ENCODE measurements around the gene FBXW7.

Gene FBXW7

GRCh38 chr4:152458801-152459302 is 77.0 kb downstream of the FBXW7 start:
- H3K4me1 ChIP-seq (ENCODE audit: control insufficient read depth, insufficient read depth, low read length): no peaks in the 10 kb centered on the region
- H3K27me3 ChIP-seq (ENCODE audit: control insufficient read depth in 1 of 2, insufficient read depth in 2 of 2, low read length in 2 of 2): no peaks in the 10 kb centered on the region
- H3K27ac ChIP-seq (ENCODE audit: low read length): no peak overlapping the region
- no peak overlapping the region for H3K4me3 ChIP-seq (ENCODE audit: low read length in 2 of 2)
- H3K9me3 ChIP-seq (ENCODE audit: control insufficient read depth in 2 of 2, low read length in 2 of 2): no peaks in the 10 kb centered on the region
- no peaks in the 10 kb centered on the region for H3K36me3 ChIP-seq (ENCODE audit: control insufficient read depth in 2 of 2, insufficient read depth in 2 of 2, low read length in 2 of 2)
- no peak overlapping the region for H3K9ac ChIP-seq (ENCODE audit: low read length in 2 of 2)

GRCh38 chr4:152456609-152457008 is 79.3 kb downstream of the FBXW7 start:
- Histone ChIP-seq H3K36me3 (ENCODE audit: control insufficient read depth in 2 of 2, insufficient read depth in 2 of 2, low read length in 2 of 2) (no peaks in the 10 kb centered on the region), H3K9me3 (ENCODE audit: control insufficient read depth in 2 of 2, low read length in 2 of 2) (no peaks in the 10 kb centered on the region), H3K4me3 (ENCODE audit: low read length in 2 of 2) (no peak overlapping the region), H3K27ac (ENCODE audit: low read length) (no peak overlapping the region), H3K27me3 (ENCODE audit: control insufficient read depth in 1 of 2, insufficient read depth in 2 of 2, low read length in 2 of 2) (no peaks in the 10 kb centered on the region), H3K4me1 (ENCODE audit: control insufficient read depth, insufficient read depth, low read length) (no peaks in the 10 kb centered on the region), H3K9ac (ENCODE audit: low read length in 2 of 2) (no peak overlapping the region)

- no peaks in the 10 kb centered on the region for H3K9me3 ChIP-seq (ENCODE audit: control insufficient read depth in 2 of 2, low read length in 2 of 2)
Measured at GRCh38 chr4:152455311-152455710, 80.6 kb downstream of the FBXW7 start.

GRCh38 chr4:152454398-152455011 is 81.4 kb downstream of the FBXW7 start:
- Histone ChIP-seq H3K4me1 (ENCODE audit: control insufficient read depth, insufficient read depth, low read length) (no peaks in the 10 kb centered on the region), H3K9me3 (ENCODE audit: control insufficient read depth in 2 of 2, low read length in 2 of 2) (no peaks in the 10 kb centered on the region), H3K9ac (ENCODE audit: low read length in 2 of 2) (no peak overlapping the region), H3K27ac (ENCODE audit: low read length) (no peak overlapping the region), H3K4me3 (ENCODE audit: low read length in 2 of 2) (no peak overlapping the region), H3K36me3 (ENCODE audit: control insufficient read depth in 2 of 2, insufficient read depth in 2 of 2, low read length in 2 of 2) (no peaks in the 10 kb centered on the region), H3K27me3 (ENCODE audit: control insufficient read depth in 1 of 2, insufficient read depth in 2 of 2, low read length in 2 of 2) (no peaks in the 10 kb centered on the region)

More at GRCh38 chr4:152455311-152455710, 80.6 kb downstream of the FBXW7 start:
- H3K4me3 ChIP-seq (ENCODE audit: low read length in 2 of 2): no peak overlapping the region
- no peaks in the 10 kb centered on the region for H3K36me3 ChIP-seq (ENCODE audit: control insufficient read depth in 2 of 2, insufficient read depth in 2 of 2, low read length in 2 of 2)
- H3K9ac ChIP-seq (ENCODE audit: low read length in 2 of 2): no peak overlapping the region
- no peak overlapping the region for H3K27ac ChIP-seq (ENCODE audit: low read length)
- no peaks in the 10 kb centered on the region for H3K27me3 ChIP-seq (ENCODE audit: control insufficient read depth in 1 of 2, insufficient read depth in 2 of 2, low read length in 2 of 2)
- no peaks in the 10 kb centered on the region for H3K4me1 ChIP-seq (ENCODE audit: control insufficient read depth, insufficient read depth, low read length)

- no peaks in the 10 kb centered on the region for H3K4me1 ChIP-seq (ENCODE audit: control insufficient read depth, insufficient read depth, low read length)
- H3K27ac ChIP-seq (ENCODE audit: low read length): no peak overlapping the region
- H3K9ac ChIP-seq (ENCODE audit: low read length in 2 of 2): no peak overlapping the region
Measured at GRCh38 chr4:152451496-152451895, 84.4 kb downstream of the FBXW7 start.

GRCh38 chr4:152448854-152449253 is 87.0 kb downstream of the FBXW7 start:
- Histone ChIP-seq H3K4me1 (ENCODE audit: control insufficient read depth, insufficient read depth, low read length) (no peaks in the 10 kb centered on the region), H3K36me3 (ENCODE audit: control insufficient read depth in 2 of 2, insufficient read depth in 2 of 2, low read length in 2 of 2) (no peaks in the 10 kb centered on the region), H3K27me3 (ENCODE audit: control insufficient read depth in 1 of 2, insufficient read depth in 2 of 2, low read length in 2 of 2) (no peaks in the 10 kb centered on the region), H3K9me3 (ENCODE audit: control insufficient read depth in 2 of 2, low read length in 2 of 2) (no peaks in the 10 kb centered on the region), H3K9ac (ENCODE audit: low read length in 2 of 2) (no peak overlapping the region), H3K27ac (ENCODE audit: low read length) (no peak overlapping the region), H3K4me3 (ENCODE audit: low read length in 2 of 2) (no peak overlapping the region)

More at GRCh38 chr4:152451496-152451895, 84.4 kb downstream of the FBXW7 start:
- Histone ChIP-seq H3K9me3 (ENCODE audit: control insufficient read depth in 2 of 2, low read length in 2 of 2) (no peaks in the 10 kb centered on the region), H3K36me3 (ENCODE audit: control insufficient read depth in 2 of 2, insufficient read depth in 2 of 2, low read length in 2 of 2) (no peaks in the 10 kb centered on the region), H3K27me3 (ENCODE audit: control insufficient read depth in 1 of 2, insufficient read depth in 2 of 2, low read length in 2 of 2) (no peaks in the 10 kb centered on the region), H3K4me3 (ENCODE audit: low read length in 2 of 2) (no peak overlapping the region)

- no peaks in the 10 kb centered on the region for H3K27me3 ChIP-seq (ENCODE audit: control insufficient read depth in 1 of 2, insufficient read depth in 2 of 2, low read length in 2 of 2)
- H3K9me3 ChIP-seq (ENCODE audit: control insufficient read depth in 2 of 2, low read length in 2 of 2): no peaks in the 10 kb centered on the region
- no peak overlapping the region for H3K27ac ChIP-seq (ENCODE audit: low read length)
- no peak overlapping the region for H3K4me3 ChIP-seq (ENCODE audit: low read length in 2 of 2)
- no peak overlapping the region for H3K9ac ChIP-seq (ENCODE audit: low read length in 2 of 2)
- H3K36me3 ChIP-seq (ENCODE audit: control insufficient read depth in 2 of 2, insufficient read depth in 2 of 2, low read length in 2 of 2): no peaks in the 10 kb centered on the region
- no peaks in the 10 kb centered on the region for H3K4me1 ChIP-seq (ENCODE audit: control insufficient read depth, insufficient read depth, low read length)
Measured at GRCh38 chr4:152448038-152448707, 87.7 kb downstream of the FBXW7 start.

GRCh38 chr4:152443859-152444258 is 92.0 kb downstream of the FBXW7 start:
- no peak overlapping the region for H3K27ac ChIP-seq (ENCODE audit: low read length)
- no peaks in the 10 kb centered on the region for H3K27me3 ChIP-seq (ENCODE audit: control insufficient read depth in 1 of 2, insufficient read depth in 2 of 2, low read length in 2 of 2)
- no peaks in the 10 kb centered on the region for H3K9me3 ChIP-seq (ENCODE audit: control insufficient read depth in 2 of 2, low read length in 2 of 2)
- H3K9ac ChIP-seq (ENCODE audit: low read length in 2 of 2): no peak overlapping the region
- no peak overlapping the region for H3K4me3 ChIP-seq (ENCODE audit: low read length in 2 of 2)
- H3K36me3 ChIP-seq (ENCODE audit: control insufficient read depth in 2 of 2, insufficient read depth in 2 of 2, low read length in 2 of 2): no peaks in the 10 kb centered on the region
- H3K4me1 ChIP-seq (ENCODE audit: control insufficient read depth, insufficient read depth, low read length): no peaks in the 10 kb centered on the region

GRCh38 chr4:152437561-152437960 is 98.3 kb downstream of the FBXW7 start:
- Histone ChIP-seq H3K9ac (ENCODE audit: low read length in 2 of 2) (no peak overlapping the region), H3K4me3 (ENCODE audit: low read length in 2 of 2) (no peak overlapping the region), H3K4me1 (ENCODE audit: control insufficient read depth, insufficient read depth, low read length) (no peaks in the 10 kb centered on the region), H3K27me3 (ENCODE audit: control insufficient read depth in 1 of 2, insufficient read depth in 2 of 2, low read length in 2 of 2) (no peaks in the 10 kb centered on the region), H3K9me3 (ENCODE audit: control insufficient read depth in 2 of 2, low read length in 2 of 2) (no peaks in the 10 kb centered on the region), H3K27ac (ENCODE audit: low read length) (no peak overlapping the region), H3K36me3 (ENCODE audit: control insufficient read depth in 2 of 2, insufficient read depth in 2 of 2, low read length in 2 of 2) (no peaks in the 10 kb centered on the region)

GRCh38 chr4:152436384-152436783 is 99.5 kb downstream of the FBXW7 start:
- Histone ChIP-seq H3K4me3 (ENCODE audit: low read length in 2 of 2) (no peak overlapping the region), H3K9me3 (ENCODE audit: control insufficient read depth in 2 of 2, low read length in 2 of 2) (no peaks in the 10 kb centered on the region), H3K27me3 (ENCODE audit: control insufficient read depth in 1 of 2, insufficient read depth in 2 of 2, low read length in 2 of 2) (no peaks in the 10 kb centered on the region), H3K27ac (ENCODE audit: low read length) (no peak overlapping the region), H3K4me1 (ENCODE audit: control insufficient read depth, insufficient read depth, low read length) (no peaks in the 10 kb centered on the region), H3K9ac (ENCODE audit: low read length in 2 of 2) (no peak overlapping the region), H3K36me3 (ENCODE audit: control insufficient read depth in 2 of 2, insufficient read depth in 2 of 2, low read length in 2 of 2) (no peaks in the 10 kb centered on the region)

- Histone ChIP-seq H3K36me3 (ENCODE audit: control insufficient read depth in 2 of 2, insufficient read depth in 2 of 2, low read length in 2 of 2) (no peaks in the 10 kb centered on the region), H3K4me3 (ENCODE audit: low read length in 2 of 2) (no peak overlapping the region)
Measured at GRCh38 chr4:152434011-152434410, 101.9 kb downstream of the FBXW7 start.

More at GRCh38 chr4:152434011-152434410, 101.9 kb downstream of the FBXW7 start:
- H3K9me3 ChIP-seq (ENCODE audit: control insufficient read depth in 2 of 2, low read length in 2 of 2): no peaks in the 10 kb centered on the region
- no peak overlapping the region for H3K9ac ChIP-seq (ENCODE audit: low read length in 2 of 2)
- no peaks in the 10 kb centered on the region for H3K27me3 ChIP-seq (ENCODE audit: control insufficient read depth in 1 of 2, insufficient read depth in 2 of 2, low read length in 2 of 2)
- H3K4me1 ChIP-seq (ENCODE audit: control insufficient read depth, insufficient read depth, low read length): no peaks in the 10 kb centered on the region
- H3K27ac ChIP-seq (ENCODE audit: low read length): no peak overlapping the region

All from stomach smooth muscle (tissue), 2 donors.